Measurements from ENCODE around the gene PDIA2.

- no peak for TF ChIP-seq CTCF (IDR thresholded peaks at IDR 0.05)
- TF ChIP-seq POLR2A (IDR thresholded peaks at IDR 0.05) = no peak
Observed at GRCh38 chr16:287298-287811, 4.4 kb downstream of the PDIA2 start.

Measured in testis (tissue), 2 donors.